SH-SY5Y (cell line): Measurements from ENCODE around the gene SLFN5.
"Not testable (repeated sequence)": the region's sequence is repeated elsewhere in the genome, so short reads cannot be mapped to it uniquely, and the experiment has no call there.

Source experiments
- GATA2 ChIP-seq: IDR thresholded peaks from 2 replicates; pipeline ENCODE4 v1.6.1; 2011; ENCODE audit warnings: mild to moderate bottlenecking, low read depth, low read length
- GATA3 ChIP-seq: IDR thresholded peaks from 2 replicates; pipeline ENCODE4 v1.6.1; 2011; ENCODE audit warnings: low read depth, mild to moderate bottlenecking, low read length, moderate library complexity

Gene SLFN5

DNA sequence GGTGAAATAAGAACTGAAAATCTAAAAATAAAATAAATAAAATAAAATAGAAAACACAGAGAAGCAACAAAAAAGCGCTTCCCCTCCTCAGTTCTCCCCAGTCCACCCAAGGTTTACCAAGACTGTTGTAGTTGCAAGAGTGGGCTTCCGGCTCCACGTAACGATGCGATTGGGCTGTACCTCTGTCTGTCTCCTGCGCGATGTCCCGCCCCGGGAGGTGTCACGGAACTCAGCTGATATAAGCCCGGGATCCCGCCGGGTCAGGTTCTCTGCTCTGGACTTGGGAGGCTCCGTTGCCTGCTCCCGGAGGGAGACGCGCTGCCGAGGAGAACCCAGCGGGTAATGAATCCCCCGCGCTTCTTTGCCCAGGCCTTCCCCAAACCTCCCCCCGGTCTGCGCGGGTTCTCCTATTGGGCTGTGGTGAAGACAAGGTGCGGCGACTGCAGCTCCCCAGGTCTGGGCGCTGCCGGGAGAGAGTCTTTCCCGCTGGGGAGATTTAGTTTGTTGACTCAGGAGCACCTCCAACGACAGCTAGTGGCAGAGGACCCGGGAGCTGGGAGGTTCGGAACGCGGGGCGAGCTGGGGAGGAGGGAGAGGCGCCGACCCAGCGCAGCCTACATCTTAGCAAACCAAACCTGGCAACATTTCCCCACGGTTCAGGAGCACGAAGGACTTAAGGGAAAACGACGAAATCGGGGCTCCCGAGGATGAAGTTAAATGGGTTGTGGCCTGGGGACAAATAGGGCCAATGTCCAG, at the start of gene SLFN5:
SLFN5 (plus strand) TSS at position 268 of the 756 bp plus-strand sequence. CDS start 15,619 bp downstream, outside the sequence.
- TF ChIP-seq GATA3 (no peak), GATA2 (no peak)

DNA sequence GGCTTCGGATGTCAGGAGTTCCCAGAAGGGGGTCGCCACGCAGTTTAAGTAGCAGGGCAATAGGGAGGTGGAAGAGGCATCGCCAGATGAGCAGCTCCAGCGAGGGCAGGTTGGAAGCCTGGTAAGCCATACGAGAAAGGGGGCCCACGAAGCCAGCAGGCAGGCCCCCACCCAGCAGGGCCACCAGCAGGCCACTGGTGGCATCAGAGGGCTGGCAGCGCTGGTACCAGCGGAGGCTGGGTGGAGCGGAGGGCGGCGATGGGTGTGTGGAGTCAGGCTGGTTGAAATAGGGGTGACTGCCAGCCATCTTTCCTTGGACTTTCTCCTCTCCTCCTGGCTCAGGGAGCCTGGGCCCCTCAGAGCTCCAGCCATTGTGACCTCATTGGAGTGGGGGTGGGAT, 48.9 kb upstream of the SLFN5 start, which contains the start of gene SLC35G3:
SLC35G3 (minus strand) TSS at position 393 of the 400 bp plus-strand sequence; CDS start at position 307, 86 bp downstream.
- TF ChIP-seq GATA3, GATA2: not testable (repeated sequence)

DNA sequence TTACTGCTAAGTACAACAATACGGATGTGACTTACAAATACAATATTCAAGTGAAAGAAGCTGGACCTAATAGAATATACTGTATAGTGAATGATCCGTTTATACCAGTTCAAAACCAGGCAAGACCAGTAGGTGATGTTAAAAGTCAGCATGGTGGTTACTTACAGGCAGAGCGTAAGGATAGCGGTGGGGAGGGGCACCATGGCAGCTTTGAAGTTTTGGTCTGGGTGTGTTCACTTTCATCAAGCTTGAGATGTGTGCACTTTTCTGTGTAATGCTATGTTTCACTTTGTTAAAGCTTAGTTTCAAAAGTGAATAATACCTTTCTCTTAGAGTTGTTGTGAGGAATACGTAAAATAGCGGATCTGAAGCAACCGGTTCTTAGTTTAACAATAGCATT, 32.1 kb upstream of the SLFN5 start:
- TF ChIP-seq GATA2, result no peak
- no peak for TF ChIP-seq GATA3

DNA sequence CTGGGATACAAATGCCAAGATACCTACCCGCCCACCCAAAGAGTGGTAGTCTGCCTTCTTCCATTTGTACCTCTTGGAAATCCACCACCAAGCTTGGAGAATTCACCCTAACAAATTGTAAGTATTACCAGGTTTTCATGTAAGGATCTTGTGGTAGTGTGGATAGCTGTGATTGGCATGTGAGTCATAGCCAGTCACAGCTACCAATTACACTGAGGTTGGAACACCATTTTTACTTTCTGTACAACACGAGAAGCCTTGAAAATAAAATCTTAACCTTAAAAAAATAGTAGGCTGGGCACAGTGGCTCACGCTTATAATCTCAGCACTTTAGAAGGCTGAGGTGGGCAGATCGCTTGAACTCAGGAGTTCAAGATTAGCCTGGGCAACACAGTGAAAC, 30.2 kb upstream of the SLFN5 start:
- TF ChIP-seq GATA2, result no peak
- TF ChIP-seq GATA3, result no peak

DNA sequence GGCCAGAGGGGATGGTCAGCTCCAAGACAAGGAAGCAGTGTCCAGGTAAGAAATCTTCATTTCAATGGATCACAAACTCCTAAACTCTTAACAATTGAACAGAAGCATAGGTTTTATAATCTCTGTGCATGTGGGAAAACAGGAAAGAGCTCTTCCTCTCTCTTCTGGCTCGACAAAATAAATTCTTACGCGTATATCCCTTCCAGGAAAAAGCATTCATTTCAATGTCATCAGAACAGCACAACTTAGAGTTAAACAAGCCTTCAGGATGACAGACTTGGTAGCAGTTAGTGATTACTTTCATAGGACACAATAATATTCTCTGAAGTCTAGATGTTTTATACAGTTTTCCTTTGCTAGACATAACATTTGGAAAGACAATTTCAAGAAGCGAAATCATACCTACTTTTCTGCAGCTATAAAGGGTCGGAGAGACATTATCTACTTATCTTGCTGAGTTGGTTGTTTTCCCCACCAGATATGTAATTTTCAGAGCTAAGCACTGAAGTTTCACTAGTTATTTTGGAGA, 29.4 kb upstream of the SLFN5 start:
- TF ChIP-seq GATA3 (no peak), GATA2 (no peak)

DNA sequence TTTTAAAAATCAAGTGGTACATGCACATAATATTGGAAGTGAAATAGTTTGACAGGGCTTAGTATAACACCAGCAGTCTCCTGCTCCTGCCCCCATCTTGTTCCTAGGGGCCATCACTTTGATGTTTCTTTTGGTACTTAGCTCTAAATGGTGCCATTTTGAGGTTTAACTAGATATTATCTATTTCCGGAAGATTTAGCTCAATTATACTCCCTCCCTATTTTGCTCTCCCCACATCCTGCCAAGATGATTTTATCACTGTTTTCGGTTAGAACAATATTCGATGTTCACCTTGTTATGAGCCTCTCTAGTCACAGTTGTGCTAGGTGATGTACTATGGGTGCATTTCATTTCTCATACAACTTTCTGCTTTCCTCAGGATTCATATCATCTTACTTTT, 28.7 kb upstream of the SLFN5 start:
- no peak for TF ChIP-seq GATA2
- no peak for TF ChIP-seq GATA3

DNA sequence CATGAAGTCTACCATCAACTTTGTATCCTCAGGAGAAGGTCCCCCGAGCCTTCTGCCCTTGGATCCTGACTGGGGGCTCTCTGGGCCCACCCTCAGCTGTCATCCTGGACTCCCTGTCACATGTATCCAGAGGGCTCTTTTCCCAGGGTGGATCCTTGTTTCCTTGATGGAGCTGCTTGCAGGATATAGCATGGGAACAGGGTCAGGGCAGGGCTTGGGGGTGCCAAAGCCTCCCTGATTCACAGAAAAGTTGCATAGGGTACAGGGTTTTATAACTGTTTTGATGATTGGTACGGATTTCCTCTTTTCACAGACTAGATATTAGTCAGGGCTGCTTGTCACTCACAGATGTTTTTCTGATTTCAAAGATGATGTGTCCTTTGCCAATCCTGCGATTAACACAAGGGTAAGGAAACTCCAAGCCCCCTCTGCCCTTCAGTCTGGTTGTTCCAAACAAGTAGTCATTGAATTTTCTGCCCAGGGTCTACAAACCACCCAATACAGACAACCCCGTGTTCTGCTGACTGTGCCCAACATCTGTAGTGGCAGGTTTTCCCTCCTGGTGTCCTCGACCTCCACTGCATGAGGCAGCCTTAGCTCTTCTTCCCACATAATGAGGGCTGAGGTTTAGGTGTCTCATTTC, 28.1 kb upstream of the SLFN5 start:
- TF ChIP-seq GATA3, result no peak
- TF ChIP-seq GATA2, result no peak

DNA sequence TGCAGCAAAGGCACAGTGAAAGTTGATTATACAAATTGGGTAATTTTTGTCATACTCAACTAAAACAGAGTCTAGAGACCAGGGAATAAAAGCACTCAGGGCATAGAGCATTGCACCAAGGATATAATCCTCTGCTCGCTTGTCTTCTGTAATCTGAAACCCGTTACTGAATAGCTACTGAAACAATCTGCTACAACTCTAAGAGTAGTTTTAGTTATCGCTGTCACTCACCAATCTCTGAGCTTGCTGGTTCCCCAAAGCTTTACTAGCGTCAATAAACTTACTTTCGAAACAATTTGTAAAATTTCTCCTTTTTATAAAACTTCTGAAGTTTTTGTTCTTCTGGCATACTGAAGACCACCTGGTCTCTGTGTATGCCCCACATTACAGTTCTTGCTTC, 25.8 kb upstream of the SLFN5 start:
- TF ChIP-seq GATA3 (no peak), GATA2 (no peak)

DNA sequence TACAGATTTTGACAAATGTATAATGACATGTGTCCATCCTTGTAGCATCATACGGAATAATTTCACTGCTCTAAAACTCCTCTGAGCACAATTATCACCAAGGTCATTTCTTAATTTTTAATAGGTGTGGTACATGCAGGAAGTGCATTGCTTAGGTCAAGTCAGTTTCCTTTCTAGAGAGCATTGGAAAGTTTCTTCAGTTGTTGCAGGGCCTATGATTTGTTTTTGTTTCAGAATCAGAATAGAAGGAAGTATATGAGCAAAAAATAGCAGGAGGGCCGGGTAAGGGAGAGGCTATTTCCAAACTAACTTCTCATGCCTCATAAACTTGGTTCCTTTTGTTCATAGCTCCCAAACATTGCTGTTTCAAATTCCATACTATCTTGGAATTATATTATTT, 24.0 kb upstream of the SLFN5 start:
- no peak for TF ChIP-seq GATA3
- no peak for TF ChIP-seq GATA2

DNA sequence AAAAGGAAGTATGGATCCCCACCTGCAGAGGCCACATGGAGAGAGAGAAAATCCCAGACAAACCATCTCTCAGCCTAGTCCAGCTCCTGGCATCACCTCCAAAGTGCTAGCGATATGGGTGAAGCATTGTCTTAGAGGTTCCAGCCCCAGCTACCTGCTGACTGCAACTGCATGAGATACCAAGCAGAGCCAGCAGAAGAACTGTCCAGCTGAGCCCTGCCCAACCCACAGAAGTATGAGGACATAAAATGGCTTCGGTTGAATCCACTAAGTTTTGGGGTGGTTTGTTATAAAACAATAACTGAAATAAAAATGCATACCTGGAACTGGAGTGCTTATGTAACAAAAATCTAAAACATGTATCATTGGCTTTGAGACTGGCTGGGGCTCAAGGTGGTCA, 20.4 kb upstream of the SLFN5 start:
- TF ChIP-seq GATA3, result no peak
- no peak for TF ChIP-seq GATA2

DNA sequence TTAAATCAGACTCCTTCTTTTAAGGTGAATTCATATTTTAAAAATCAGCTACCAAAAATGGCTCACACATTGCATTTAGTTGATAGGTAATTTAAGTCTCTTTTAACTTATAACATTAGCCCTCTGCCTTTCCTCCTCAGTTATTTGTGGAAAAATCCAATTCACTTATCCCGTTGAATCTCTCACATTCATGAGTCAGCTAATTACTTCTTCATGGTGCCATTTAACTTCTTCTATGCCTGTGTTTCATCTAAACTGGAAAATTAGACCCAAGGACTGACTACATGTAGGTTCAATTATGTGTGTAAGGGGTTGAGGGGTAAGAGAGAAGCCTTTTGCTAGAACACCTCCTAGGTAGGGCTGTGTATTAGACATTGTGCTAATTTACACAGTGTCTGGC, 18.4 kb upstream of the SLFN5 start:
- TF ChIP-seq GATA2, result no peak
- TF ChIP-seq GATA3, result no peak

DNA sequence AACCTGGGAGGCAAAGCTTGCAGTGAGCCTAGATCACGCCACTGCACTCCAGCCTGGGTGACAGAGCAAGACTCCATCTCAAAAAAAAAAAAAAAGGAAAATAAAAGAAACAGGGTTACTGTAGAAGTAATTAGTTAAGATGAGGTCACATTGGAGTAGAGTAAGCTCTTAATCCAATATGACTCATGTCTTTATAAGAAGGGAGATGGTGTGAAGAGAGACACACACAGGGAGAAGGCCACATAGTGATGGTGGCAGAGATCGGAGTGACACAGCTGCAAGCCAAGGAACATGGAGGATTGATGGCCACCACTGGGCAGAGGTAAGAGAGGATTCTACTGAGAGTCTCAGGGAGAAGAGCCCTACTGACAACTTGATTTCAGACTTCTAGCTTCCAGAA, 15.3 kb upstream of the SLFN5 start:
- TF ChIP-seq GATA3 (no peak), GATA2 (no peak)

DNA sequence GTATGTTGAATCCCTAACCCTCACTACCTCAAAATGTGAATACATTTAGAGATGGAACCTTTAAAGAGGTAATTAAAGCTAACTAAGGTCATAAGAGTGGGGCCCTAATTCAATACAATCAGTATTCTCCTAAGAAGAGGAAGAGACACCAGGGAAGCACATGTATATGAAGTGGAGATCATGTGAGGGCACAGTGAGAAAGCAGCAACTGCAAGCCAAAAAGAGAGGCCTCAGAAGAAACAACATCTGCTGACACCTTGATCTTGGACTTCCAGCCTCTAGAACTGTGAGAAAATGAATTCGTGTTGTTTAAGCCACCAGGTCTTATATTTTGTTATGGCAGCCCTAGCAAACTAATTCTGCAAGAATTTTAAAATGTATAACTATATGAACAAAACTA, 13.2 kb upstream of the SLFN5 start:
- TF ChIP-seq GATA2 (no peak), GATA3 (no peak)

DNA sequence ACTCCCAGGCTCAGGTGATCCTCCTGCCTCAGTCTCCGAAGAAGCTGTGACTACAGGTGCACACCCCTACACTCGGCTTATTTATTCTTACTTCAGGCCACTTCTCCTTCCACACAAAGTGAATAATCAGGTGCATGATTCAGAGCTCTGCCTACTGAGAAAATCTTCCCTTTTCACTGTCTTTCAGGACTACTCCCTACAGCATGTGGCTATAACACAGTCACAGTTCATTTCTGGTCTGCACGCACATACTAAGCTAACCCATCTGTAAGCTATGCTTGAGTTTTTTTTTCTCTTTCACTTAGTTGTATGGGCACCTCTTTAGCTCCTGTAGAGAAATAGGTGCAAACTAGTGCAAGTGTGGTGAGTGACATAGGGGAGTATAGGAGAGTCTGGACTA, 7.6 kb upstream of the SLFN5 start:
- no peak for TF ChIP-seq GATA3

DNA sequence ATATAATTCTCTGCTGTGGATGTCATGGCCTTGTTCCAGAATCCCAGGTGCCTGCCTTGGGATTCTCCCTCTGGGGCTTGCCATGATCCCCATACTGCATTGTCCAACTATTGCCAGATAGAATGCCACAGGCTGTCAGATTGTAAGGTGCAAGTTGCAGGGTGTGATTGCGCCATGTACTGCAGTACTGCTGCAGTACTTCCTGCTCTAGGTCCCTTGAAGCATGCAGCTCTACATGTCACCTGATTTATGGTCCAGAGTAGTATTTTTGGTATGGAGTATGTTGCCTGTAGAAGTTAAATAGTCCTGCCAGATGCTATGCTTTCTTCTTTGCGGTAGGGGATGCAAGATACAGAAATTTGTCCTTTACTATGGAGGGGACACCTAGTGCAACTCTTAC, 7.0 kb upstream of the SLFN5 start:
- TF ChIP-seq GATA3, result no peak
- no peak for TF ChIP-seq GATA2
